Lung (tissue), 12 donors: ENCODE results near the gene DPP6. TPM values are rescaled to one million over a fixed set of nuclear protein-coding genes. Genes with fewer than 3 reads are reported as not detected.
A peak's percentile ranks its signal among the peaks of the same experiment; 100 is the strongest.

Experiments used
- ATAC-seq: fragments of 200-7000 bp; cut with Tn5 transposase; one replicate; pipeline ENCODE4 v1.9.1; 2020; ENCODE audit warnings: moderate number of reproducible peaks; ENCODE audit not compliant: insufficient read depth, low FRiP score
- DNase-seq, 3 donors: peaks; one replicate each; pipeline ENCODE4 v3.0.0-alpha.2; 2013 to 2017
- H3K27ac ChIP-seq, 2 donors: one replicate each; pipeline ENCODE4 v1.5.1; 2013; ENCODE audit warnings: mild to moderate bottlenecking in 2 of 2, moderate library complexity in 2 of 2, control low read depth in 1 of 2, inconsistent platforms in 1 of 2, low read depth in 1 of 2, low read length in 1 of 2
- H3K27me3 ChIP-seq, 3 donors: one replicate each; pipeline ENCODE4 v1.5.1; 2013; ENCODE audit warnings: low read length in 2 of 3; ENCODE audit not compliant: control insufficient read depth in 3 of 3, insufficient read depth in 3 of 3
- H3K36me3 ChIP-seq, 4 donors: one replicate each; pipeline ENCODE4 v1.5.1; 2013; ENCODE audit warnings: low read length in 4 of 4, mild to moderate bottlenecking in 1 of 4, moderate library complexity in 1 of 4; ENCODE audit not compliant: control insufficient read depth in 4 of 4, insufficient read depth in 4 of 4
- H3K4me1 ChIP-seq, 5 donors: one replicate each; pipeline ENCODE4 v1.5.1; 2013; ENCODE audit warnings: low read length in 5 of 5, mild to moderate bottlenecking in 2 of 5, moderate library complexity in 1 of 5; ENCODE audit not compliant: control insufficient read depth in 5 of 5, insufficient read depth in 5 of 5
- H3K4me3 ChIP-seq: one replicate; pipeline ENCODE4 v1.5.1; 2013; ENCODE audit warnings: mild to moderate bottlenecking, control low read depth, moderate library complexity
- H3K9ac ChIP-seq, 2 donors: one replicate each; pipeline ENCODE4 v1.5.1; 2013; ENCODE audit warnings: low read length in 2 of 2, control low read depth in 1 of 2; ENCODE audit not compliant: insufficient read depth in 1 of 2
- H3K9me3 ChIP-seq, 4 donors: one replicate each; pipeline ENCODE4 v1.5.1; 2013; ENCODE audit warnings: low read length in 3 of 4, mild to moderate bottlenecking in 1 of 4, moderate library complexity in 1 of 4; ENCODE audit not compliant: control insufficient read depth in 4 of 4, insufficient read depth in 3 of 4
- CTCF ChIP-seq: IDR thresholded peaks from 2 replicates; pipeline ENCODE4 v1.5.1; 2012; ENCODE audit warnings: mild to moderate bottlenecking; ENCODE audit errors: control extremely low read depth, extremely low read depth
- WGBS, 2 donors: extraction: QIAGEN DNeasy Blood & Tissue Kit; methylation state at CpG; one replicate each; pipeline ENCODE4 v1.1.7; 2013; 5-methylcytosine and 5-hydroxymethylcytosine counted together
- polyA plus RNA-seq, 2 donors: library from polyadenylated mRNA; stranded (reverse); fragments of 200-250 nt; gene quantifications; one replicate each; pipeline ENCODE4 v1.2.1, GENCODE V29; 2013
- total RNA-seq, 2 donors: library from RNA; depleted of rRNA in 1 of 2; stranded (reverse); fragments of >200 nt in 1 of 2; gene quantifications; one replicate each; pipeline ENCODE4 v1.2.1, GENCODE V29; 2014 to 2021
- donor health status: control.
- donor health status: control.
- donor health status: Bipolar disorder and iron deficiency.
- donor health status: healthy.
- donor health status: DM: yes; HTN: yes; CAD: no.

The DPP6 gene
- total and polyA plus RNA-seq, 4 donors = 0.08 to 1.3 (median 0.75) TPM

GRCh38 chr7:154652564-154652963 is 600.4 kb downstream of the DPP6 start:
- no peaks in the 10 kb centered on the region for H3K36me3 ChIP-seq
- H3K4me1 ChIP-seq = no peaks in the 10 kb centered on the region
- ATAC-seq (no peak), DNase-seq (peak in 1 of 3 donors; percentile 62)
- no peaks in the 10 kb centered on the region for H3K27me3 ChIP-seq
- H3K9ac ChIP-seq = no peak overlapping the region
- H3K27ac ChIP-seq = no peak overlapping the region
- no peak overlapping the region for H3K4me3 ChIP-seq
- no peak for TF ChIP-seq CTCF
- peaks cover 0 to 11% (median 2%) of the 10 kb centered on the region in 4 donors for H3K9me3 ChIP-seq
- WGBS, 2 donors = 60 to 77% methylated on average over 9 of the region's 9 CpGs

GRCh38 chr7:154653281-154653680 is 601.1 kb downstream of the DPP6 start:
- H3K9ac ChIP-seq = no peak overlapping the region
- no peak overlapping the region for H3K4me3 ChIP-seq
- H3K4me1 ChIP-seq = no peaks in the 10 kb centered on the region
- ATAC-seq (no peak), DNase-seq (no peak)
- peaks cover 0 to 9% (median 2%) of the 10 kb centered on the region in 4 donors for H3K9me3 ChIP-seq
- no peaks in the 10 kb centered on the region for H3K27me3 ChIP-seq
- 90 to 93% methylated on average over 1 of the region's 1 CpG for WGBS, 2 donors
- H3K27ac ChIP-seq = no peak overlapping the region
- TF ChIP-seq CTCF = no peak
- no peaks in the 10 kb centered on the region for H3K36me3 ChIP-seq

- H3K9ac ChIP-seq = no peak overlapping the region
- H3K27me3 ChIP-seq = no peaks in the 10 kb centered on the region
- ATAC-seq (no peak), DNase-seq (no peak)
- no peak overlapping the region for H3K27ac ChIP-seq
- no peaks in the 10 kb centered on the region for H3K4me1 ChIP-seq
- peaks cover 0 to 14% (median 4%) of the 10 kb centered on the region in 4 donors for H3K9me3 ChIP-seq
- no peak overlapping the region for H3K4me3 ChIP-seq
- TF ChIP-seq CTCF = no peak
- WGBS, 2 donors = 75 to 85% methylated on average over 9 of the region's 10 CpGs
- no peaks in the 10 kb centered on the region for H3K36me3 ChIP-seq
Measured at GRCh38 chr7:154656618-154657017, 604.4 kb downstream of the DPP6 start.

- Histone ChIP-seq H3K27ac (no peak overlapping the region), H3K4me1 (no peaks in the 10 kb centered on the region), H3K4me3 (no peak overlapping the region), H3K36me3 (no peaks in the 10 kb centered on the region), H3K9me3 (peaks cover 0 to 10% (median 4%) of the 10 kb centered on the region in 4 donors), H3K27me3 (no peaks in the 10 kb centered on the region), H3K9ac (no peak overlapping the region)
- ATAC-seq (no peak), DNase-seq (no peak)
- 90 to 92% methylated on average over 1 of the region's 1 CpG for WGBS, 2 donors
- TF ChIP-seq CTCF = no peak
Measured at GRCh38 chr7:154666768-154667167, 614.6 kb downstream of the DPP6 start.
